Measurements from ENCODE around the gene GCKR.
"Not testable (repeated sequence)": the region's sequence is repeated elsewhere in the genome, so short reads cannot be mapped to it uniquely, and the experiment has no call there.

Gene GCKR

GRCh38 chr2:27518782-27519113 lies 22.1 kb downstream of the GCKR start:
- no peak for TF ChIP-seq POLR2A (IDR thresholded peaks at IDR 0.05; ENCODE audit: low read depth, low read length)
- no peak for TF ChIP-seq POLR2AphosphoS5 (IDR thresholded peaks at IDR 0.05; ENCODE audit: low read depth, low read length)
- no peak for TF ChIP-seq TAF1 (IDR thresholded peaks at IDR 0.05; ENCODE audit: borderline replicate concordance, low read depth, low read length)

DNA sequence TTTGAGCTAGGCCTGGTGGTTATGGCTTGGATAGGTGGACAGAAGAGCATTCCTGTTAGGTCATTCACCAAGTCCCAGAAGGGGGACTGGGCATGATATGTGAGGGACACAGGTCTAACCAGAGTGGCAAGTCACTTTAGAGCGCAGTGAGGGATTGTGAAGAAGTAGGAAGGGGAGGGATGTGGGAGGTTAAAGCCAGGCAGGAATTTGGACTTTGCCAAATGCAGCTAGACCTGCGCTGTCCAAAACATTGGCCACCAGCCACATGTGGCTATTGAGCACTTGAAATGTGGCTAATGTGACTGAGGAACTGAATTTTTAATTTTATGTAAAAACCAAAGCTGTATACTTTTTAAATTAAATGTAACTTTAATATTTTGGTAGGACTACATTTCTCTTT lies 23.7 kb downstream of the GCKR start:
- FAIRE-seq, result no peak
- DNase-seq (ENCODE audit: insufficient read length), result no peak

More at GRCh38 chr2:27518782-27519113, 22.1 kb downstream of the GCKR start:
- no peak for FAIRE-seq
- DNase-seq (ENCODE audit: insufficient read length), result no peak

DNA sequence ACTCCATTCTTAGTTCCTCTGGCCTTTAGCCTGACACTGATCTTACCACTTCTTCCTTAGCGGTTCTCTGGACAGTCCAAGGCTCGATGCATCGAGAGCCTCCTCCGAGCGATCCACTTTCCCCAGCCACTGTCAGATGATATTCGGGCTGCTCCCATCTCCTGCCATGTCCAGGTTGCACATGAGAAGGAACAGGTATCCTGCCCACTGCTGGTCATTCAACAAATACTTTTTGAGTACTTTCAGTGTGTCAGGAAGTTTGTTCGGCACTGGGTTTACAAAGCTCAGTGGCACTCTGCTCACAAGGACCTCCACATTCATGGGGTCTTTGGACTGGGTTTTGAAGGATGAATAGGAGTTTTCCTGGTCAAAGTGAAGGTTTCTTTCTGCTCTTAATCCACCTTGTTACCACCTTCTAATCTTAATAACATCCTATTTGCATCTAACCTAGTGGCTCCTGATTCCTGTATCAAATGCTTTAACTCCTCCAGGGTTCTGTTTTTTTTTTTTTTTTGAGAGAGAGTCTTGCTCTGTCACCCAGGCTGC lies 25.8 kb downstream of the GCKR start:
- DNase-seq (ENCODE audit: insufficient read length) (no peak), FAIRE-seq (no peak)
- TF ChIP-seq POLR2AphosphoS5 (IDR thresholded peaks at IDR 0.05; ENCODE audit: low read depth, low read length) (no peak), POLR2A (IDR thresholded peaks at IDR 0.05; ENCODE audit: low read depth, low read length) (no peak), TAF1 (IDR thresholded peaks at IDR 0.05; ENCODE audit: borderline replicate concordance, low read depth, low read length) (no peak)

More for the DNA sequence above, 23.7 kb downstream of the GCKR start:
- TF ChIP-seq POLR2AphosphoS5 (IDR thresholded peaks at IDR 0.05; ENCODE audit: low read depth, low read length) (no peak), POLR2A (IDR thresholded peaks at IDR 0.05; ENCODE audit: low read depth, low read length) (no peak), TAF1 (IDR thresholded peaks at IDR 0.05; ENCODE audit: borderline replicate concordance, low read depth, low read length) (no peak)

- DNase-seq (ENCODE audit: insufficient read length) (no peak), FAIRE-seq (no peak)
- TF ChIP-seq TAF1 (IDR thresholded peaks at IDR 0.05; ENCODE audit: borderline replicate concordance, low read depth, low read length) (no peak), POLR2A (IDR thresholded peaks at IDR 0.05; ENCODE audit: low read depth, low read length) (no peak), POLR2AphosphoS5 (IDR thresholded peaks at IDR 0.05; ENCODE audit: low read depth, low read length) (no peak)
These were observed 30.5 kb downstream of the GCKR start for GRCh38 chr2:27527182-27527581.

DNA sequence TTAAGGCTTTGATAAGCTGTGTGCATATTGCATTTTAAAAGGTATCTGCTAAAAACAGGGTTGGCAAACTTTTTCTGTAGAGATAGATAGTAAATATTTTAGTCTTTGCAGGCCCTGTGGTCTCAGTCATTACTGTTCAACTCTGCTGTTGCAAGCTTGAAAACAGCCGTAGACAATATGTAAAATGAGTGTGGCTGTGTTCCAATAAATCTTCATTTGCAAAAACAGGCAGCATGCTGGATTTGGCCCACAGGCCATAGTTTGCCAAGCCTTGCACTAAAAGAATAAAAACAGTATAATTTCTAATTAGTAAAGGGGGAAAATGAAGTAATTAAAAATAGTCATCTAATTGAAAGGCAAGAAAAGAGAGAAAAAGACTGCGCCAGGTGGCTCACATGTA lies 35.3 kb downstream of the GCKR start:
- no peak for FAIRE-seq
- TF ChIP-seq POLR2AphosphoS5 (IDR thresholded peaks at IDR 0.05; ENCODE audit: low read depth, low read length) (no peak), POLR2A (IDR thresholded peaks at IDR 0.05; ENCODE audit: low read depth, low read length) (no peak), TAF1 (IDR thresholded peaks at IDR 0.05; ENCODE audit: borderline replicate concordance, low read depth, low read length) (no peak)
- no peak for DNase-seq (ENCODE audit: insufficient read length)

- FAIRE-seq (no peak), DNase-seq (ENCODE audit: insufficient read length) (no peak)
- TF ChIP-seq TAF1 (IDR thresholded peaks at IDR 0.05; ENCODE audit: borderline replicate concordance, low read depth, low read length) (no peak), POLR2A (IDR thresholded peaks at IDR 0.05; ENCODE audit: low read depth, low read length) (no peak), POLR2AphosphoS5 (IDR thresholded peaks at IDR 0.05; ENCODE audit: low read depth, low read length) (no peak)
These were observed 40.6 kb downstream of the GCKR start for GRCh38 chr2:27537287-27537686.

DNA sequence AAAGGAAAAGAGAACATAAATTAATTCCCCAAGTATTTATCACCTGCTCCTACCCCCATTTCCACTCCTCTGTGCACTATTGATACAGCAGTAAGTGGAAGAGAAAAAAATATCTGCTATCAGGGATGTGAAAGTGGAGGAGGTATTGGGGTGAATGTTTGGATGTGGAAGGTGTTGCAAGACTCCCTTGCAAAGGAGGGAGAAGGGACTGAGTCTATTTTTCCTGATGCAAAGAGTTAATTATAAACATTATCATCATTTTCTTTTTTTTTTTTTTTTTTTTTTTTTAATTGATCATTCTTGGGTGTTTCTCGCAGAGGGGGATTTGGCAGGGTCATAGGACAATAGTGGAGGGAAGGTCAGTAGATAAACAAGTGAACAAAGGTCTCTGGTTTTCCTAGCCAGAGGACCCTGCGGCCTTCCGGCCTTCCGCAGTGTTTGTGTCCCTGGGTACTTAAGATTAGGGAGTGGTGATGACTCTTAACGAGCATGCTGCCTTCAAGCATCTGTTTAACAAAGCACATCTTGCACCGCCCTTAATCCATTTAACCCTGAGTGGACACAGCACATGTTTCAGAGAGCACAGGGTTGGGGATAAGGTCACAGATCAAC lies 42.3 kb downstream of the GCKR start:
- not testable (repeated sequence) for FAIRE-seq; DNase-seq (ENCODE audit: insufficient read length)

- DNase-seq (ENCODE audit: insufficient read length); FAIRE-seq: not testable (repeated sequence)
These were observed 43.0 kb downstream of the GCKR start for GRCh38 chr2:27539649-27540048.

DNA sequence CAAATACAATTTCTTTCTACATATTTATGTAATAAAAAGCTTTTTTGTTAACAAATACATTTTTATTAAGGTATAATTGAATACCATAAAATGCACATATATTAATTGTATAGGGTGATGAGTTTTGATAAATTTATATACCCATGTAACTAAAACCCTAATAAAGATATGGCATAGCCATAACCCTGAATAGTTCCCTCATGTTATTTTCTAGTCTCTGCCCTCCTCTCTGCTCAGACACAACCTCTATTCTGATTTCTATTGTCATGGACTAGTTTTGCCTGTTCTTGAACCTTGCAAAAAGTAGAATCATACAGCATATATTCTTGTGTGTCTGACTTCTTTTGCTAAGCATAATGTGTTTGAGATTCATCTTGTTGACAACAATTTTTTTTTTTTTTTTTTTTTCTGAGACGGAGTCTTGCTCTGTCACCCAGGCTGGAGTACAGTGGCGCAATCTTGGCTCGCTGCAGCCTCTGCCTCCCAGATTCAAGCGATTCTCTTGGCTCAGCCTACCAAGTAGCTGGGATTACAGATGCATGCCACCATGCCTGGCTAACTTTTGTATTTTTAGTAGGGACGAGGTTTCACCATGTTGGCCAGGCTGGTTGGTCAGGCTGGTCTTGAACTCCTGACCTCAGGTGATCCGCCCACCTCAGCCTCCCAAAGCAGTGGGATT lies 47.6 kb downstream of the GCKR start:
- no peak for FAIRE-seq
- TF ChIP-seq POLR2AphosphoS5 (IDR thresholded peaks at IDR 0.05; ENCODE audit: low read depth, low read length), result no peak
- no peak for TF ChIP-seq POLR2A (IDR thresholded peaks at IDR 0.05; ENCODE audit: low read depth, low read length)
- TF ChIP-seq TAF1 (IDR thresholded peaks at IDR 0.05; ENCODE audit: borderline replicate concordance, low read depth, low read length), result no peak
- no peak for DNase-seq (ENCODE audit: insufficient read length)

GRCh38 chr2:27545348-27546141 lies 48.9 kb downstream of the GCKR start:
- DNase-seq (ENCODE audit: insufficient read length) (no peak), FAIRE-seq (no peak)
- TF ChIP-seq TAF1 (IDR thresholded peaks at IDR 0.05; ENCODE audit: borderline replicate concordance, low read depth, low read length) (no peak), POLR2AphosphoS5 (IDR thresholded peaks at IDR 0.05; ENCODE audit: low read depth, low read length) (no peak), POLR2A (IDR thresholded peaks at IDR 0.05; ENCODE audit: low read depth, low read length) (no peak)

GRCh38 chr2:27549303-27549702 lies 52.7 kb downstream of the GCKR start:
- DNase-seq (ENCODE audit: insufficient read length) (no peak), FAIRE-seq (no peak)
- no peak for TF ChIP-seq POLR2A (IDR thresholded peaks at IDR 0.05; ENCODE audit: low read depth, low read length)
- no peak for TF ChIP-seq TAF1 (IDR thresholded peaks at IDR 0.05; ENCODE audit: borderline replicate concordance, low read depth, low read length)
- no peak for TF ChIP-seq POLR2AphosphoS5 (IDR thresholded peaks at IDR 0.05; ENCODE audit: low read depth, low read length)

- DNase-seq (ENCODE audit: insufficient read length) (no peak), FAIRE-seq (no peak)
- no peak for TF ChIP-seq POLR2A (IDR thresholded peaks at IDR 0.05; ENCODE audit: low read depth, low read length)
- no peak for TF ChIP-seq TAF1 (IDR thresholded peaks at IDR 0.05; ENCODE audit: borderline replicate concordance, low read depth, low read length)
- TF ChIP-seq POLR2AphosphoS5 (IDR thresholded peaks at IDR 0.05; ENCODE audit: low read depth, low read length), result no peak
These were observed 54.9 kb downstream of the GCKR start for GRCh38 chr2:27551514-27551913.
